Endothelial cell (in vitro differentiated cells): ENCODE data around the gene CCDC175. TPM values are rescaled to one million over a fixed set of nuclear protein-coding genes. Genes with fewer than 3 reads are reported as not detected.
A peak's percentile ranks its signal among the peaks of the same experiment; 100 is the strongest.

Experiments
- DNase-seq: peaks from one replicate; pipeline ENCODE4 v3.0.0; 2021; ENCODE audit warnings: low spot score
- H3K27ac Mint-ChIP-seq: one replicate; pipeline ENCODE4 v1.8.0; 2021; ENCODE audit warnings: mixed read lengths, inconsistent platforms; ENCODE audit not compliant: unreplicated experiment
- H3K27me3 Mint-ChIP-seq: one replicate; pipeline ENCODE4 v1.8.0; 2021; ENCODE audit warnings: mild to moderate bottlenecking, moderate library complexity, mixed read lengths, inconsistent platforms; ENCODE audit not compliant: unreplicated experiment
- H3K36me3 Mint-ChIP-seq: one replicate; pipeline ENCODE4 v1.8.0; 2021; ENCODE audit warnings: mild to moderate bottlenecking, low read depth, mixed read lengths, inconsistent platforms; ENCODE audit not compliant: unreplicated experiment
- H3K4me1 Mint-ChIP-seq: one replicate; pipeline ENCODE4 v1.8.0; 2021; ENCODE audit warnings: mild to moderate bottlenecking, mixed read lengths, inconsistent platforms; ENCODE audit not compliant: unreplicated experiment
- H3K4me3 Mint-ChIP-seq: one replicate; pipeline ENCODE4 v1.8.0; 2021; ENCODE audit warnings: mild to moderate bottlenecking, mixed read lengths, inconsistent platforms; ENCODE audit not compliant: unreplicated experiment
- H3K9me3 Mint-ChIP-seq: one replicate; pipeline ENCODE4 v1.8.0; 2021; ENCODE audit warnings: mixed read lengths, inconsistent platforms; ENCODE audit not compliant: unreplicated experiment
- CTCF ChIP-seq: fragments of 200-600 bp; sonication (generic); IDR thresholded peaks from one replicate; pipeline ENCODE4 v1.5.0; 2021; ENCODE audit warnings: antibody characterized with exemption; ENCODE audit not compliant: unreplicated experiment
- total RNA-seq: library from RNA; stranded (reverse); fragmentation: NEBNext Ultra II Directional; extraction: Animal tissue kit (Norgen Biotek cat#: 25700); gene quantifications from one replicate; pipeline ENCODE4 v1.2.1, GENCODE V29; 2021; ENCODE audit not compliant: unreplicated experiment

CCDC175 gene
- total RNA-seq, 1 donor from 2014 or later = not detected

DNA sequence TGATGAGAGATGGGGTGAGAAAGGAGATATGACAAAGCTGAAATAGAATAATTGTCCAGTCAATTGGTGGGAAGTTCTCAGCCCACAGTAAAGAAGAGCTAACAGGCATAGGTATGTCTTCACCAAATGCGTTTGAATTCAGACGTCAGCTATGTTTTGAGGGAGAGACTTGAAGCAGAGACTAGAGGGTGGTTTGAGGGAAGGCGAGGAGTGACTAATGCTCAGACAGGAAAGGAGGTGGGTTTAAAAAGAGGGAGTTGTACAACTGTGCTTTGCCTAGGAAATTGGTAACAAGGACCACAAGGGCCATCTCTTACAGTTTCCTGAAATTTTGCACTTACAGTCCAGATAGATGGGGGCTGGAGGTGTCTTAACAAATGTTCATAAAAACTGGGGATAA is 85.9 kb downstream of the CCDC175 start:
- H3K27me3 Mint-ChIP-seq = peaks cover 1% of the 10 kb centered on the region
- H3K36me3 Mint-ChIP-seq = peaks cover 26% of the 10 kb centered on the region
- no peak for DNase-seq
- no peak overlapping the region for H3K4me3 Mint-ChIP-seq
- TF ChIP-seq CTCF = no peak
- H3K4me1 Mint-ChIP-seq = no peaks in the 10 kb centered on the region
- H3K27ac Mint-ChIP-seq = no peak overlapping the region
- H3K9me3 Mint-ChIP-seq = no peaks in the 10 kb centered on the region

DNA sequence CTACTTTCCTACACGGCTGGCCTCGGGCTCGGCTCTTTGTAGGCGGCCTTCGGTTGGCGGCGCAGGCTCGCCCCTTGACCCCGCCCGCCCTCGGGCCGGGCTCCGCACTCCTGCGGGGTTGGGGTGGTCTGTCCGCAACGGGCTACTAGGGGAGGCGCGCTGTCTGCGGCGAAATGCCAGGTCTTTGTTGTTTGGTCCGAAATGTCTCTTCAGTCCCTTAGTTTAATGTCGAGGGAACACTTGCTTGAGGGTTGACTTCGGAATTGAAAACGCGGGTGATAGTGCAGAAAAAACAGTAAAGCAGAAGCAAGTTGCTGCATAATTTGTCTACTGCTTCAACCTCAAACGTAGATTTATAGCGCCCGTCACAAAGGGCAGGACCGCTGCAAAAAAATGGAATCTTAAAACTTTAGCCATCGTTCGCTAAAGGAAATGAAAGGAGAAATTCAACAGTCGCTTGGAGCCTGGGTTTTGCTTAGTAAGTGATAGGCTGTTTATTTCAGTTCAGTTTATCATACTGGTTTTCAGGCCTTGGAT is 91.9 kb downstream of the CCDC175 start:
- Mint-ChIP-seq H3K27ac (peak overlapping the region; percentile 96), H3K36me3 (peaks cover 8% of the 10 kb centered on the region), H3K4me1 (peaks cover 24% of the 10 kb centered on the region), H3K9me3 (no peaks in the 10 kb centered on the region), H3K27me3 (peaks cover 6% of the 10 kb centered on the region), H3K4me3 (peak overlapping the region; percentile 97)
- no peak for DNase-seq
- no peak for TF ChIP-seq CTCF

GRCh38 chr14:59483819-59484638 is 92.6 kb downstream of the CCDC175 start, which contains the start of the genes JKAMP and L3HYPDH:
JKAMP (plus strand) TSS chr14:59484517; CDS start chr14:59484590, 73 bp downstream.
L3HYPDH (minus strand) TSS chr14:59484408; CDS start chr14:59484316, 92 bp downstream.
- TF ChIP-seq CTCF = peak; percentile 78
- H3K4me1 Mint-ChIP-seq = peaks cover 24% of the 10 kb centered on the region
- peaks cover 6% of the 10 kb centered on the region for H3K27me3 Mint-ChIP-seq
- H3K36me3 Mint-ChIP-seq = peaks cover 1% of the 10 kb centered on the region
- peak; percentile 99 for DNase-seq
- H3K4me3 Mint-ChIP-seq = peak within 1 kb of the TSS; percentile 97
- peak within 1 kb of the TSS; percentile 96 for H3K27ac Mint-ChIP-seq
- H3K9me3 Mint-ChIP-seq = no peaks in the 10 kb centered on the region

- Mint-ChIP-seq H3K4me3 (peak overlapping the region; percentile 95), H3K27me3 (peaks cover 6% of the 10 kb centered on the region), H3K27ac (peak overlapping the region; percentile 91), H3K9me3 (no peaks in the 10 kb centered on the region), H3K36me3 (no peaks in the 10 kb centered on the region), H3K4me1 (peaks cover 24% of the 10 kb centered on the region)
- TF ChIP-seq CTCF = no peak
- no peak for DNase-seq
Measured at GRCh38 chr14:59483363-59483762, 93.2 kb downstream of the CCDC175 start.
